ENCODE measurements around the gene UMODL1.
"Not testable (repeated sequence)": the region's sequence is repeated elsewhere in the genome, so short reads cannot be mapped to it uniquely, and the experiment has no call there.

UMODL1 gene

DNA sequence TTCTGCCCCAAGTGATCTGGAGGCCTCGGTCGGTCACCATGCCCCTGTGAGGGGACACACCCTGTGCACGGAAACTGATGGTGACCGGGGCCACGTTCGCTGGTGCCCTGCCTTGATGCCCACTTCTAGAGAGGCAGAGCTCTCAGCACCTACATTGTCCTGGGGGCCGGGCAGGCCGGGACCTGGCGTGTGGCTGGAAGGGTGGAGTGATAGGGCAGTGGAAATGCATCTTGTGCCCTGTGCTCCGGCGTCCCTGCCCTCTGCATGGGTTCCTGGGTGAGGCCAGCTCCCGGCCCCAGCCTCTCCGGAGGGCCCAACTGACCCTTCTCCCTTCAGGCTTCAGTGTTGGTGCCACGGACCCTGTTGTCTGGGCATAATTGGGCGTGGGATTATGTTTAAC, 11.0 kb upstream of the UMODL1 start:
- no peak for DNase-seq

DNA sequence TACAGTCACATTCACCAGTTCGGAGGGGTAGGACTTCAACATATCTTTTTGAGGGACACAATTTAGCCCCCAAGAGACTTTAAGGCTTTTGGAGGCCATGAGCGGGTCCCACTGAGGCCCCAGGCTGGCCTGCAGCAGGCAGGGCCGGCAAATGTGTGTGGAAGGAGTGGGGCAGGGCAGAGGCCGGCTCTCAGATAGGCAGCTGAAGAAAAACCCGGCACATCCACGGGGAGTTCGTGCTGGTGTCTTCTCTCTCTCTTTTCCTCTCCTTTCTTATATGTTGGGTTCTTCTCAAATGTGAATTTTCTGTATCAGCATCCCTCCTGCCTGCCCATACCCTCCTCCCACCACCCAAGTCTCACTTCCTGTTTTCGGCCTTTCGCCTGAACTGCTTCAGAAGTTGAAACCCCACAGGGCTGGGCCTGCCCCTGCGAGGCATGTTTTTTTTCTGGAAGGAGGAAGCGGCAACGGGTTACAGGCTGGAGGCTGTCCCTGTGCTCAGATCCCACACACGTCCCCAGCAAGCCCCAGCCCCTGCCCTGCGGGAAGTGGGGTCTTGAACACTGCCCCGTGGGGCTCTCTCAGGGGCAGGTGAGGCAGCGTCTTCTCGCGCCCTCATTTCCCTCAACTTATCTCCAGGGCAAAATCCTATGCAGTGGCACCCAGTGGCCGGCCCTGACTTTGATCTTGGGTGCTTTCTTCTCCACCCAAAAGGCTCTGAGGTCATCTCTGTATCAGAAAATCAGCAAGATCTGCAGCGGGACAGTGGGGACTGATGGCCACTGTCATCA, 9.7 kb upstream of the UMODL1 start:
- DNase-seq = peak; percentile 64

DNA sequence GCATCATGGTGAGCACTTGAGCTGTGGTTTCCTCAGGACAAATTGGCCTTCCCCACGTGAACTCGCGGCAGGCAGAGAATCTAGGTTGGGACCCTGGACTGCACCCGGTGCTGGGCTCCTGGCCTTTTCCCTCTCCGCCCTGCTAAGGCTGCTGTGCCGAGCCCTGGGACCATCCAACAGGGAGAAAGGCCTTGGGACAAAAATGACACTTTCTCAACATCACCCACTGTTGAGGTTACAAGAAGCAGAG, 9.2 kb upstream of the UMODL1 start:
- DNase-seq = no peak

DNA sequence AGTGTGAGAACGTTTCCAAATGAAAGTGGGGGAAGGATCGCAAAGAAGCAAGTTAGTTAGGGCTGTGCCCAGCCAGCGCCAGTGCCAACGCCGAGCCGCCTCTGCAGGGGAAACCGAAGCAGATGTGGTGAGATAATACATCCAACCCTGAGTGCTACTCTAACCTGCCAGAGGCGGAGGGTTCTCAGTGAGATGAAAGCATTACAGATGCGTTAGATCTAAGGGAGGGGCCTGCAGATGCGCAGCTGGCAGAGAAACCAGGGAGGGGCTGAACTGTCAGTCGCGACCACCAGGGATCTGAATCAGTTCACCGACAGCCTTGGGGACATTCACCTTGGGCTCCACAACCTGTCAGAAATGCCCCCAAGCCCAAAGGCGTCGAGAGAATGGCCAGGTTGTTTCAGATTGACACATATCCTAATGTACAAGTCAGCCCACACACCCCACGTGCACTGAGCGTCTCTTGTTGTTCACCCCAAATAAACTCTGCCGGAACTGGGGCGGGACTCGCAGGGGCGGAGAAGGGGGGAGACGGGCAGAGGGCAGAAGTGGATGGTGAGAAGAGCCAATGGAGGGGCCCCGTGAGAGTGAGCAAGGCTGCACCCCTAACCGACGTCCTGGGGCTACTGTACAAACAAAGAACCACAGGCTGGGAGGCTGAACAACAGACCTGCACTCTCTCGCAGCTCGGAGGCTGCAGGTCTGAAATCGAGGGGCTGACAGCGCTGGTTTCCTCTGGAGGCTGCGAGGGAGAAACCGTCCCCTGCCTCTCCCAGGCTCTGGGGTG, 8.7 kb upstream of the UMODL1 start:
- peak; percentile 50 for DNase-seq

DNA sequence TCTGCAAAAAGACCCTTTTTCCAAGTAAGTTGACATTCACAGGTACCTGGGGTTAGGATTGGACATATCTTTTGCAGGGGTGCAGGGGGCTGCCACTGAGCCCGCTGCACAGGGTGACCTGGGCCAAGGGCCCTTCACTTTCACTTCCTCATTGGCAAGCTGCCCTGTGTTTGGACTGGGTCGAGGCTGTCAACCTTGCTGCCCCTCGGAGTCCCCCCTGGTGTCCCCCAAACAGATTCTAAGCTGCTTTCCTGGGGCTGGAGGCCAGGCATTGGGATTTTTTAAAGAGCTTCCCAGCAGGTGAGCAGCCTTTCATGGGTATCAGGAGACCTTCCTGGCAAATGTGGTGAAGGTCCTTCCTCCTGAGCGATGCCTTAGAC, 7.9 kb upstream of the UMODL1 start:
- no peak for DNase-seq

DNA sequence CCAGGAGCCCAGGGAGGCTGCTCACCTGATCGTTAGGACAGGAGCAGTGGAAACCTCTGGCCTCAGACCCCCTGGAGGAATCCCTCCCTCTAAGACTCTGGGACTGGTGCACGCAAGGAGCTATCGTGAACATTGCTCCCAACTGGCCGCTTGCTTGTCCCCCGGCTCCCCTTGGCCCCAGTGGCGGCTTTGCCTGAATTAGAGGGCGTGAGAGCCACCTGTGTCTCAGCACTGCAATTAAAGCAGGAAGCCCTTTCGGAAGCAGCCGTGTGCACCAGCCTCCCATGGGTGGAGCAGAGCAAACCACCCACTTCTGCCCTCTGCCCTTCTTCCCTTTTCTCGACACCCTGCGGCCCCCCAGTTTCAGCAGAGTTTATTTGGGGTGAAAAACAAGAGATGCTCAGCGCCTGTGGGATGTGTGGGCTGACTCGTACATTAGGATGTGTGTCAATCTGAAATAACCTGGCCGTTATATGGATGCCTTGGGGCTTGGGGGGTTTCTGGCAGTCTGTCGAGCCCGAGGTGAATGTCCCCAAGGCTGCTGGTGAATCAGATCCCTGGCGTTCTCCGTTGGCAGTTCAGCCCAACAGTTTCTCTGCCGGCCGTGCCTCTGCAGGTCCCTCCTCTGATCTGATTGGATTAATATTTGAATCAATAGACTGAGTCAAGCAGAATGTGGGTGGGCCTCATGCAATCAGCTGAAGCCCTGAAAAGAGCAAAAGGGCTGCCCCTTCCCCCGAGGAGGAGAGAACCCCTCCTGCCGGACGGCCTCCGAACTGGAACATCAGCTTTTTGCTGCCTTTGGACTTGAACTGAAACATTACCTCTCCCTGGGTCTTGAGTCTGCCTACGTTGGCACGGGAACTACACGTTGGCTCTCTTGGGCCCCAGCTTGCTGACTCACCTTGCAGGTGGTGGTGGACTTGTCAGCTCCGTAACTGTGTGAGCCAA, 7.3 kb upstream of the UMODL1 start:
- peak; percentile 15 for DNase-seq

DNA sequence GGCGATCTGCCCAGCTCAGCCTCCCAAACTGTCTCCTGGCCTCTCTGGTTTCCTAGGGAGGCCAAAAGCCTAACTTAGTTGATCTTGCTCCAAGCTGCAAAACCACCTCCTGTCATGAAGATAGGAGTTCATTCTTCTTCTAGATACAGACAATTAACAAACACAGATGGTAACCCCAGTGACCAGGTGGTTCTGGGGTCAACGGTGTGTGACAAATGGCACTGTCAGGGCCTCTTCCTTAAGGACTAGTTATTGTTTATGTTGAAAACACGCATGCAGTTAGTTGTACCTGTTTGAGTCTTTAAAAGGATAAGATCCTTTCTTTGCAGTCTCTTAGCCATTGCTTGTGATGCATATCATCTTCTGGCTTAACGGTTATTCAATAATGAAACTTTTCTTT, 4.6 kb upstream of the UMODL1 start:
- DNase-seq = no peak

DNA sequence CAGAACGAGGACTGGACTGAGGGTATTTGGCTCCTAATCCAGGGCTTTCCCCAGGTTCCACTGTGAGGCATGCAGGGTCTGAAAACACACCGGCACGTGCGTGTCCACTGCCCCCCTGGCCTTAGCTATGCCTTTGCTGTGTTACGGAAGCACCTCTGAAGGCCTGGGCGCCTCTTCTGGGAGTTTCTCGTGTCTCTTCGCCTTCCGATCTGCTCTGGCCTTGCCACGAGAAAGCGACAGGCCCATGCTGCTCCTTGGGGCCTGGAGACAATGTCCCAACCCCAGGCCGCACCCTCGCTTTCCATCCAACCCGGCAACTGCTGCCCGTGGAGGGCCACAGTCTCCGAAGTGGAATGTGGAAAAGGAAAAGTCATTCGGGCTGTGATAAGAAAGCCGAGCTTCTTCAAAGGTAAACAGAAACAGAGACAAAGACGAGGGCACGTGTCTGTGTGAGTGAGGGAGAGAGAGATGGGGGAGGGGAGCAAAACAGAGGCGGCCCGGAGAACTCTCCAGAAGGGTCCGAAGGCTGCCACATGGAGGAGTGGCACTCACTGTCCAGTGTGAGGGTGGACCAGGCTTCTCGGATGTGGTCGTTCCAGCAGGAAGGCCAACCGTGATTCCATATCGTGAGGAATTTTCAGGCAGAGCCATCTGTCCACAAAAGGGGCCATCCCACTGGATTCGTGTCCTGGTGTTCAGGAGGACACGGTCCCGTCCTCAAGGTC, 3.4 kb upstream of the UMODL1 start:
- DNase-seq = no peak

DNA sequence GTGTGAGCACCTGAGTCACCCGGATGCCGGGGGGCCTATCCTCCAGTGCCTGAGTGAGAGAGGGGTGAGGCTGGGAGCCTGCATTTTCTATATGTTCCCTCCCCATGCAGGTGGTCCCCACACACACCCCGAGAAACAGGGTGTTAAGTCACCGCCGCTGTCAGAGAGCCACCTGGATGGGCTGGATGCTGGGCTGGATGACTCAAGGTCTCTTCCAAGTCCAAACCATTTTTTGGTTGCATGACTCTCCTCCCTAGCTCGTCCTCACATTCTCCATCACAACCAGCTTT, 2.9 kb upstream of the UMODL1 start:
- DNase-seq = no peak

DNA sequence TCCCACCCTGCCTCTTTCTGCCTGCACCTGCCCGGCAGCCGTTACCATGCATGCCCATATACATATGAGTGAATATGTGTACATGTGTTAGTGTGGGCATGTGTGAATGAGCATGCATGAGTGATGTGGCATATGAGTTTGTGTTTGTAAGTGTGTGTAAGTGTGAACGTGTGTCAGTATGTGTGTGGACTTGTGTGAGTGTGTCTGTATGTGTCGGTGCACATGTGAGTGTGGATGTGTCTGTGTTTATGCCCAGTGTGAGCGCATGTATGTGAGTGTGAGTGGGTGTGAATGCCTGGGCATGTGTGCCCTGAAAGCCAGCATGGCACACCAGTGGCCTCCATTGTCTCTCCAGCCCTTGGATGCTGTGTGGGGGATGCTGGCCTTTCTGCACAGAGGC, 2.5 kb upstream of the UMODL1 start:
- no peak for DNase-seq

DNA sequence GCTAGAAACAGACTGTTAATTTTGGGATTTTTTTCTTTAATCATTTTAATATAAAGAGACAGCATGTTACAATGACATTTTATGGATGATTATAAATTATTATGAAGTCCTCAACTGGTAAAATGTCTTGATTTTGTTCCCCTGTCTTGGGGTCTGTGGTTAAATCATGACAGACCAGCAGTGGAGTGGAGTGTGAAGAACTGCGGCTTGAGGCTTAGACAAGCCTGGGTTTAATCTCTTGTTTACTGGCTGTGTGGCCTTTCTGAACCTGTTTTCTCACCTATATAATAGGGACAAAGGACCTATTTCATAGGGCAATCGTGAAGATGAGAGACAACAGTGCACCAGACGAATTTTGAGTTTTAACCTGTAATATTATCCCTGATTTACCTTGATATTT, 1.8 kb upstream of the UMODL1 start:
- DNase-seq = no peak

DNA sequence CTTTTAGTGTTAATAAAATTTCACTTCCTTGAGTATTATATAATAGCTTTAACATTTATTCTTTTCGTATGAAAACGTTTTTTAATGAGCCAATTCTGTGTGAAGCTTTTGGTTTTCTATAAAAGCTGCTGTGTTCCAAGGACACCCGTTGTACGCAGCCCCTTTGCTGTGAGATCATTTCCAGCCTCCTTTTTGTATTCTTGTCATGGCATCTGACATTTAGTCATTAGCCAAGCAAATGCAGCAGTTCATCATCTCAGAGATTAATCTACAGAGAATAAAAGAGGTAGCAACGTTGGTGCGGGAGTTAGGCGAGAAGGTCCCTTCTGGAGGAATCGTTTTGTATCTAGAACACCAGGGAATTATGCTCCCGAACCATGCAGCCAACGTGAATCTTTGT, 1.3 kb upstream of the UMODL1 start:
- no peak for DNase-seq

DNA sequence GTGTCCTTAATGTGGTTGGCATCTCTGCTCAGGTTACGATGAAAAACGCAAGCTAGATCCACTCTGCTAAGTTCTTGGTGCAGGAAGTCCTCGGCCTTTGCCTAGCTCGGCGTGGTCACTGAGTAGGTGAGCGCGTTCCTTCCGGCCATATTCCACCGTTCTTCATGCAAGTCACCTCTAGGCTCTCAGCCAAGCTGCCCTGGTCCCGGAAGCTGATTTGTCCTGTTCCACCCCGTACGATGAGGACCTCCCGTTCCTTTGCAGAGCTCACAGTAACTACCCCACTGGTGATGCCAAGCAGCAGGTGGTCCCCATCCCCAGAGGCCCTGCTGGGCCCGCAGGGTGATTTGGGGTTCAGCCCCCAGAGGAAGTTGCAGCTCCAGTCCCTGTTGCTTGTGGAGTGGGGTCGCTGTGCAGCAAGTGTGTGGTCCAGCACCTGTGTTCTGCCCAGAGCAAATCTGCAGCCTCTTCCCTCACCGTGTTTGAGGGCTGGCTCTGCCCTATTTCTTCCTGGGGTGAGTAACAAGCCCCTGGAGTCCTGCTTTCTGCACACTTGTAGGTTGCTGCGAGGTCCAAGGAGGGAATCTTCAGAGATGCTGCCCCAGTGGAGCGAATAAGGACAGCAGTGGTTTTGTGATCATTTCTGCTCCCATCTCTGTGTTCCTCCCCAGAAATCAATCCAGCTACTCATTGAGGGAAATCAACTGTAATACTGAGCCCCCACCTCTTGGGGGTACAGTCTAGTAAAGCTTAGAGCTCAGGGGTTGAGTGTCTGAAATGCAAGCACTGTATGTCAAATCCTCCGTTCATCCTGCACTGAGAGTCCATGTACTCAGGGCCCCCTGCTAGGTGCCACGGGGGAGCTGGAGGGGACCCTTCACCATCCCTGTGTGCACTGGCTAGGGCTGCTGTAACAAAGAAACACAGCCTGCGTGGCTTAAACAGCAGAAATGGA, 2.3 kb downstream of the UMODL1 start:
- DNase-seq = no peak

DNA sequence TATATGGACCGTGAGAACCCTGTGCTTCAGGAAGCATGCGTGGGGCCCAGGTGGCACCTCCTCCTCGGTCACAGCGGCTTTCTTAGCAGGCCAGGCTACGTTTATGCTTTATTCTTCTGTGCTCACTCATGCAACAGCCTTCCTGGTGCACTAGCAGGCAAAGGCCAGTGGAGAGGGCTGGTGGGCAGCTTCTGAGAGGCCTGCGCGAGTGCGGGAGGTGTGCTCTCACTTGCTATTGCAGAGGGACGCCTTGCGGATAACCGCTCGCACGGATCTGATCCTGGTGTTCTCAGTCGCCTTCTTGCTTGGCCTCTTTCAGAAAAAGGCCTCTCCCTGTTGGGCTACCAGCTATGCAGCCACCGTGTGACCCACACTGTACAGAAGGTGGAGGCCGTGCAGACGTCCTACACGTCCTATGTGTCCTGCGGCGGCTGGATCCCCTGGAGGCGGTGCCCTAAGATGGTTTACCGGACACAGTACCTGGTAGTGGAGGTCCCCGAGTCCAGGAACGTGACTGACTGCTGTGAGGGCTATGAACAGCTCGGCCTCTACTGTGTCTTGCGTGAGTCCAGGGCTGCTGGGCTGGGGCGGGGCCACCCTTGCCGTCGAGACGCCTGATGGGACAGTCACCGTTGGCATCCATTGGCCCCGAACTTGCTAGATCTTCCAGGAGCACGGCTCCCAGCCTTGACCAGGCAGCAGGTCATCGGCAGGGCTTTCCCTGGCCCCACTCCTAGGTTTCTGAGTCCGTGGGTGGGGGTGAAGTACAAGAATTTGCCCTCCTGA, 4.8 kb downstream of the UMODL1 start:
- no peak for DNase-seq

DNA sequence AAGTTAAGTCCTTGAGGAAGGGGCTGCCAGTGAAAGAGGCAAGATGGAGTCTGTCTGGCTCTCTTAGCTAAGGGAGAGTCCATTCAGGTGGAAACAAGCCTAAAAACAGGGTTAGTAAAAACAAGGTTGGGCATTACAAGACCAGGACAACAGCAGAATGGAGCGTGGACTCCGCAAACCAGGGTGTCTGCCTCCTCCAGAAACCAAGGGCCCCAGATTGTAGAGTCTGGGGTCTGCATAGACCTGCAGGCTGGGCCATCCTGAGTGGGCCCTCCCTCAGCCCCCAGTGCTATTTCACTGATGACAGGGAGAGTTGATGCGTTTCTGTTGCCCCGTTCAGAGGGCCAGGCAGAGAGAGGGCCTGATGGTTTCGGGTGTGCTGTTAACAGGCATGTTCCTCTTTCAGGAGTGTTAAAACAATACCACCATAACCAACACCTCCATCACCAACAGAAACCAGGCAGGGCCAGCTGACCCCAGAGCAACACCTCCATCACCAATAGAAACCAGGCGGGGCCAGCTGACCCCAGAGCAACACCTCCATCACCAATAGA, 6.6 kb downstream of the UMODL1 start:
- DNase-seq = not testable (repeated sequence)

DNA sequence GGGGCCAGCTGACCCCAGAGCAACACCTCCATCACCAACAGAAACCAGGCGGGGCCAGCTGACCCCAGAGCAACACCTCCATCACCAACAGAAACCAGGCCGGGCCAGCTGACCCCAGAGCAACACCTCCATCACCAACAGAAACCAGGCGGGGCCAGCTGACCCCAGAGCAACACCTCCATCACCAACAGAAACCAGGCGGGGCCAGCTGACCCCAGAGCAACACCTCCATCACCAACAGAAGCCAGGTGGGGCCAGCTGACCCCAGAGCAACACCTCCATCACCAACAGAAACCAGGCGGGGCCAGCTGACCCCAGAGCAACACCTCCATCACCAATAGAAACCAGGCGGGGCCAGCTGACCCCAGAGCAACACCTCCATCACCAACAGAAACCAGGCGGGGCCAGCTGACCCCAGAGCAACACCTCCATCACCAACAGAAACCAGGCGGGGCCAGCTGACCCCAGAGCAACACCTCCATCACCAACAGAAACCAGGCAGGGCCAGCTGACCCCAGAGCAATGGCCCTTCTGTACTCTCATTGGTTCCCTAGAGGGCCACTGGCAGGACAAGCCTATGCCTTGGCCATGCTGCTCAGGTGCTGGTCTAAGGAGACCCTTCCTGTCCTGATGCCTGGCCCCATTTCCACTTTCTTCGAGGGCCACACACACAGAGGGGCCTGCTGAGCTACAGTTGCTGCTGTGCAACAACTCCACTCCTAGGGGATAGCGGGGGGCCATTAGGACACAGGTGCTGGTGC, 7.3 kb downstream of the UMODL1 start:
- DNase-seq = not testable (repeated sequence)

DNA sequence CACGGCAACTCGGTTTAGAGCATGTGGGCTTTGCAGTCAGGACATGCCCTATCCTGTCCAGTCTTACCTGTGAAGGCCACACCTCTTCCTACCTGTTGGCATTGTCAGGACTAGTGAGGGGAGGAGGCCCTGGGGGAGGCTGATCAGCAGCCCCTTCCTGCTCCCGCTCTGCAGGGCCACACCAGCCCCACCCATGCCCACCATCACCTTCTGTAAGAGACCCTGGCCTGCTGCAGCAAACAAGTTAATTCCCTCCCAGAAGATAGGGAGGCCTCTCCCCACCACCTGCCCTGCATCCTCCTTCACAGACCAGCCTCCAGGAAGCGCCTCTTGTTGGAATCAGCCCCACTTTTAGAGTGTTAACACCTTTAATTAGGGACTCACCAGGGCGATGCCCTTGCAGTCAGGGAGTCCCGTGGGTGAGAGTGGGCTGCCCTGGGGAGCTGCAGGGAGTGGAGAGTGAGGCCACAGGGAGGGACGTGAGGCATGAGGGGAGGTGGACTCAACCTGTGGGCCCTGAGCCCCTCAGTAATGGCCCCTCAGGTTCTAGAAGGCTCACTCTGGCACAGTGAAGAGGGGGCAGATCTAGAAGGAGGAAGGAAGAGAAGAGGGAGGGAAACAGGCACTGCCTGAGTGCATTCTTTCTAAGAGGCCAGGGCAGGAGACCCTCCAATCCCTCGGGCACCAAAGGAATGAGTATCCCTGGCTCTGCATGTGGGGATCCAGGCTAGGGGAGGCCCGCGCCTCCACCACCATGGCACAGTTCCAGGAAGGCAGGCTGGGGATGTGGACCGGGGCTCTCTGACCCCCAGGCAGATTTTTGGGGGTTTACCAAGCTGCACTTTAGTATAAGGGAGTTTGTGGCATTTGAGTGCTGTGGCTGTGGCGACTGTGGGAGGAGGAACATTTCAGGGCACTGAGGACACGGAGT, 8.2 kb downstream of the UMODL1 start:
- no peak for DNase-seq

DNA sequence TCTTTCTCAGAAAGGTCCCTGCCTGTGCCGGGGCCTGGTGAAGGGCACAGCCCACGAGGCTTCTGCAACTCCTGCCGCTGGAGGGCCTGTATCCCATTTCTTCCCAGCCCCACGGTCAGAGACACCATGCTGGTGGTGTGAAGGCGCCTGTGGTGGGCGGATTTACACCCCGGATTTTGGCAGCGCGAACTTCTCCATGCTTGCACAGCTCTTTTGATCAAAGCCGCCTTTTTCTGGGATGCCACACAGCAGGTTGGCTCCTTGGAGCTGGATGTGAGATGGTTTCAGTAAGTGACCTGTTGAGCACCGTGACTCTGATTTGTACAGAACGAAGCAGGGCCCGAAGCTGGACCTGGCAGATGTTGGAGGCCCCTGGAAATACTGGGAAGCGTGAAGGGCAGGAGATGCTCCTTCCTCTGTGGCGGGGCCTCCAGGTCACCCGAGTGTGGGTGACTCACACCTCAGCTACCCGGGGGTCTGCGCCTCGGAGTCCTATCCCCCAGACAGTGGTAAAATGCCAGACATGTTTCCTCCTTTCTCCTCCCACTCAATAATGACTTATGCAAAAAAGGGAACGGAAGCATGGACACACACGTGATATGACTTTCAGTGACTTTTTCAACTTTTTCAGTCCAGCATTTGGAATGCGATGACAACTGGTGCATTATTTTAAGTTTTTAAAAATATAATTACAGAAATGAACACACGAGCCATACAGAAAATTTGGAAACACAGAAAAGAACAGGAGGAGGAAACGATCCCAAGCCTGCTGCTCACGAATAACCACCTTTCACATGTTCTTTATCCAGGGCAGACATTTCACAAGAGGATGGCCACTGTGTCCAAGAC, 9.0 kb downstream of the UMODL1 start:
- DNase-seq = no peak

All from SIG-M5 (cell line).